Activated CD8-positive, alpha-beta memory T cell treated with anti-CD3 and anti-CD28 coated beads, Interleukin-2, amount 50 U/mL, for 24 hours (primary cell): ENCODE measurements around the gene FAM186B.
A peak's percentile ranks its signal among the peaks of the same experiment; 100 is the strongest.

Experiments used
- DNase-seq: peaks from one replicate; pipeline ENCODE4 v3.0.0-alpha.2; 2020; ENCODE audit errors: extremely low read depth

The FAM186B gene

DNA sequence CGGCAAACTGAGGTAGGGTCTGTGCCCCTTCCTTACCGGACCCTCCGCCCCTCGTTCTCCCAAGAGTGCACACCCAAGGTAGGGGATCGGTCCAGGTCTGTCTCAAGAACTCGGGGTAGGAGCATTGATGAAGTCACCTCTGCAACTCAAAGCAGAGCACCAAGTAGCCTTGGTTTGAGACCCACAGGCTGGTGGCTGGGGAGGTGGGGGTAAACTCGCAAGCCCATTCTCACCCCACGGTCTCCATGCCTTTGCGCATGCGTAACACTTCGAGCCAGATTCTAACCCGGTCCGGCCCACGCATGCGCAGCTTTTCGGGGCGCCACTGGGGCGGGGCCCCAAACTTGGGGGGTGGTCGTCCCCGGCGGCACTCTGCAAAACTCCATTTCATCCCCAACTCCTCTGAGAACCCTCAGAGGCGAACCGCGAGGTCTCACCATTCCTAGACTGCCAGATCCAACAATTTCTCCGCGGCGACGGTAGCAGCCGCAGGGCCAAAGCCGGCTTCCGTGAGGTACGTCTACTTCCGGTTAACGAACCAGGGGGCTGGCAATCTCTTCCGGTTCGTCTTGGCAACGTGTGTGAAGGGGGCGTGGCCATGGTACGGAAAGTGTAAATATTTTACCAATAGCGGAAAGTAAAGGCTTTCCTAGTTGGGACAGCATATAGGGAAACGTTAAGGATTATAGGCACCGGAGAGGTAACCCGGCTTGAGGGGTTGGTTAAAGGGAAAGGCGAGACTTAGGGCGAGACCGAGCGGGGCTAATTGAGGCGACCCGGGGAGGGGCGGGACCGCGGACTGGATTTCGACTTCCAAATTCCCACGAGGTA lies 37.6 kb downstream of the FAM186B start, which contains the start of gene MCRS1:
MCRS1 (minus strand) TSS at position 532 of the 831 bp plus-strand sequence. CDS start 1,411 bp downstream, outside the sequence.
- DNase-seq = peak; percentile 77

DNA sequence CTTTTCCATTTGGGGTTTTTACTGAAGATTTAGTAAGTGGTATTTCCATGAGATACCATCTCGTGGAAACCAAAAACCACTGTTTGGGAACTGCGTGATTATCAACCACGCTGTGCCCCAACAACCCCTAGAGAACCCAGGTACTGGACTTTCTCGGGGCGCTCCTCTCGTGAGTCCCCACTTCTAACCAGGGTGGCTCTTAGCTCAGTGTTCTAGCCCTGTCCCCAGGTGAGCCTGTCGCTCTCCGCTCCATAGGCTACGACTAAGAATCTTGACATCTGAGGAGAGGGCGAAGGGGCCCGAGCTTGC lies 38.2 kb downstream of the FAM186B start:
- DNase-seq = no peak

DNA sequence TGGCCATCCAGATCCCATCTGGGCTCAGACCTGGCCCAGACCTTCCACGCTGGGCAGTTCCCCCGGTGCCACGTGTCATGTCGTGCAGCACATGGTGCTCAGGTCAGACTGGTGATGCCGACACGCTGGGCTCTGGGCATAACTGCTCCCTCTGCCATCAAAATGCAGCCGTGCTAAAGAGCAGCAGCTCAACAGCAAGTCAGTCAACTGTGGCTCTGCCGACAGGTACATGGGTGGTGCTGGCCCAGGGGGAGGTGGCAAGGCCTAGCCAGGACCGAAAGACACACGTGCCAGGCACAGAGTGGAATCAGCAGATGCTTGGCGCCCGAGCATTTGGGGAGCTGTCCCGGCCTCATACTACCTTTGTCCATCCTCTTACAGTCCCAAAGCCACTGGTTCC lies 39.1 kb downstream of the FAM186B start:
- no peak for DNase-seq

DNA sequence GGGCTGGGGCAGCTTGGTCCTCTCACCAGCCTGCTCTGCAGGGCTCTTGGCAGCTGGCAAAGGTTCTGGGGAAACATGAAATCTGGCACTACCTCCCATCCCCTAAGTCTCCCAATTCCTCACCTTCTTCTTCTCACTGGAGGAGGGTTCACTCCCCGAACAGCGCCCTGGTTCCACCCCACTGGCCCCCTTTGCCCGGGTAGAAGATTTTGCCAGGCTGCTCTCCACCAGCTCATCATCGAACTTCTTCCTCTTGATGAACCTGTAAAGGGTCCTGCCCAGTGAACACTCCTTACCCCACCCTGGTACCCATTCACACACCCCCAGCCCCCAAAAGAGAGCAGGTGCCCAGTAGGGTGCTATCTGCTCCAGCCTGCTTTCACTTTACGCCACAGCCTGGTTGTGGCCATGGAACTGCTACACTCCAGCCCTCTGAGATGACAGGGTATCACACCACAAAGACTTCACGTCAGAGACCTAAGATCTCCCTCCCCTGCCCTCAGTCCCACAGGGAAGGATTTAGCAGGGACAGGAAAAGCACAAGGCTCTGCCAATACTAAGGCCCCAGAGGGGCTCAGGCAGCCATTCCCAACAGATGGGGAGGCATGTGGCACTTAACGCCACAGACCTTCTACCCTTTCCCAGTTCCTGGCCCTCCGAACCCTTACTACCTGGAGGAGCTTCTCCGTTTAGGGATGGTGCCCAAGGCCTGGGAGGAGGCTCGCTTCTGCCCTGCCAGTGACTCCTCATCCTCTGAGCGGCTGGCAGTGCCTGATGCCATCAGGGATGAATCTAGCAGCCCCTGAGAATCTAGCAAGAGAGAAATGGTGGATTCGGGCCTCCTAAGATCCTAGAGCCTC lies 39.8 kb downstream of the FAM186B start:
- no peak for DNase-seq

DNA sequence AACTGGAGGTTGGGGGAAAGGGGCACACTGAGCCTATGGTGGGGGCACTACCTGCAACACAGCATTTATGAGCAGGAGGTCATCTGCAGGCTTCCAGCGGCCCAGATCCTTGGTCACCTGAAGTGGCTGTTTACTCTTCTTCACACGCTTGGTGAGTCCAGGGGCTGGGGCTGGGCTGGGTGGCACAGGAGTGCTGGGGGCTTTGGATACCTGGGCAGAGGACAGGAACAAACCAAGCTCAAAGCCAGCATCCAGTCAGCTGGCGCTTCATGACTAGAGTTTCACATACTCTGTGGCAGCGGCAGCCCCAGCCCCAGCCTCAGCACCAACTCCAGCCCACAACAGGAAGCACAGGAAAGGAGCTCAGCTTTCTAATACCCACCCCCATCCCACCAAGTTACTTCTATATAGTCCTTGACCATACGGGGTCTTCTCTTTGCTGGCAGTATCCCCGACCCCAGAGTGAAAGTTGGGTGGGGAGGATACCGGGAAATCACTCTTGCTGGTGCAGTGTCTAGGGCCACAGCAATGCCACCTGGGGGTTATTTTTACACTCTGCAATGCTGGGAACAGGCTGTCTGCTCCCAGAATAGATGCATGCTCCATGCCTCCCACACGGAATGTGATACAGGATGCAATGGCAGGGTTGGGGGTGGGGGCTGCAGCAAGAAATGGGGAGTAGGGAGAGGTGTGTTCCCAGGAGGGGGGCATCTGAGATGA lies 40.6 kb downstream of the FAM186B start:
- DNase-seq = no peak

DNA sequence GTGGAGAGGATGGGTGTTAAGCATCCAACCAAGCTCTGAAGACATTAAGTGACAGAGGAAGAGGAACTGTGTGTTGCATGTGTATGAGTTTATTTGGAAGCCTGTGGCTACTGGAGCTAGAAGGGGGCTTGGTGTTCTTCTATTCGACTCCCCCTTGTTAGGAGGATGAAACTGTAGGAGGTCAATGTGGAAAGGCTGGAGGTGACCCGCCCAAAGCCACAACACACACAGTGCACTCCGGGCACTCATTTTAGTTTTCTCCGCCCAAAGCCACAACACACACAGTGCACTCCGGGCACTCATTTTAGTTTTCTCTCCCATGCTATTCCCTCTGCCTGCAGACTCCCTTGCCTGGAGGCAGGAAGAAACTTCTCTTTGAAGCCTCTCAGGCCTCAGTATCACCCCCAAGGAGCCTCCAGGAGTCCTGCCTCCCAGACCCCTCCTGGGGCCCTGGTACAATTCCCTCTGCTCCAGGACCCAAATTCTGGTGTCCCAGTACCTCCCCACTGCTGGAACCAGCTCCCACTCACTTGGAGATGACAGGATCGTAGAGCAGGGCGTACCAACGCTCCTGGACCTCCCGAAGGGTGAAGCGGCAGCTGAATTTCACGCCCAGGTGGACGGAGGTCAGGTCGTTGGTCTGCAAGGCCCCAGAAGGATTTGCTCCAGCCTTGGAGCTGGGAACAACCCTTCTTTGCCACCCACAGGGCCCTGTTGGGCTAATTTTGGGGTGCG lies 41.3 kb downstream of the FAM186B start:
- no peak for DNase-seq

DNA sequence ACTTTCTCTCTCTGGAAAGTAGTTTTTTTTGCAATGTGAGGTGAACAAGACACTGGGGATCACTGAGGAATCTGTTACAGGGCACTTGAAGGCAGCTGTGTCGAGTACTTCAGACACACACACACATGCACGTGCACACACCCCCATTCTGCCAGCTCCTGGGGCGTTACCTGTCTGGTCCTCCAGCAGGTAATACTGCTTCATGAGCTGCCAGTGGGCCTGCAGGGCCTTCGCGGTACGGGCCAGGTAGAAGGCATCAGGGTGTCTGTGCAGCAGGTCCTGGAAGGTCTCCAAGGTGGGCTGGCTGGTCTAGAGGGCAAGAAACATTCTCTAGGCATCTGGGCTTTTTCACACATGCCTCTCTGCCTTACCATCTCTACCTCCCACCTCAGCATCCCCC lies 42.6 kb downstream of the FAM186B start:
- no peak for DNase-seq

DNA sequence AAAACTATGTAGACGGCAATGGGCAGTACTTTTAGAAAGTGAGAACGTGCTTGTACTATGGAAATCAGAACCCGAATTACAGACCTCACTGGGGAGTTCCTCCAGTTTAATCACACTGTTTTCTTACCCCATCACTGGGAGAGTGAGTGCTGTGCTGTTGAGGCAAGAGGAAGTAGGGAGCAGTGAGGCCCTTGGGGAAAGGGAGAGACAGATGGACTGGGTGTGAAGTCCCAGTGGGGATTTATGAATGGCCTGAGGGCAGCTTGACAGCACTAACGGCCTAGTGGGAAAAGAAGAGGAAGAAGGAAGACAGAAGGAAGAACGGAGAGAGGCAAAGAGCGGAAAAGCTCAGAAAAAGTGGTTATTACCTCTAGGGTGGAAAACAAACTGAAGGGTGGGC lies 43.2 kb downstream of the FAM186B start:
- DNase-seq = no peak

DNA sequence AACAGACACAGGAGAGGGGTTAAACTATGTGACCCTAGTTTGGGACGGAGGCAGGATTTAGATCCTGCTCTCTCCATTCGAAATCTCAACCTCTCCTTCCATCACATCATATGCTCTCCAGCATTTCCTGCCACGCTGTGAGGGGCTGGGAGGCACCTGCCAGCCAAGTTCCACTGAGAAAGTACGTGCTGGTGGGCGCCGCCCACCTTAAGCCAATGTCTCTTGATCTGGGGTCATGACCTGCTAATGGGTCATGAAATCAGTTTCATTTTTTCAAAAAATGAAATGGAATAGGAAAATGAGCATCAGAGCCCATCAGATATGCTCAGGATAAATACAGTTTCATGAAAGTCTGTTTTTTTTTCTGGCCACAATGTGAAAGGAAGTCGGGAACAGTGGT lies 44.7 kb downstream of the FAM186B start:
- no peak for DNase-seq

DNA sequence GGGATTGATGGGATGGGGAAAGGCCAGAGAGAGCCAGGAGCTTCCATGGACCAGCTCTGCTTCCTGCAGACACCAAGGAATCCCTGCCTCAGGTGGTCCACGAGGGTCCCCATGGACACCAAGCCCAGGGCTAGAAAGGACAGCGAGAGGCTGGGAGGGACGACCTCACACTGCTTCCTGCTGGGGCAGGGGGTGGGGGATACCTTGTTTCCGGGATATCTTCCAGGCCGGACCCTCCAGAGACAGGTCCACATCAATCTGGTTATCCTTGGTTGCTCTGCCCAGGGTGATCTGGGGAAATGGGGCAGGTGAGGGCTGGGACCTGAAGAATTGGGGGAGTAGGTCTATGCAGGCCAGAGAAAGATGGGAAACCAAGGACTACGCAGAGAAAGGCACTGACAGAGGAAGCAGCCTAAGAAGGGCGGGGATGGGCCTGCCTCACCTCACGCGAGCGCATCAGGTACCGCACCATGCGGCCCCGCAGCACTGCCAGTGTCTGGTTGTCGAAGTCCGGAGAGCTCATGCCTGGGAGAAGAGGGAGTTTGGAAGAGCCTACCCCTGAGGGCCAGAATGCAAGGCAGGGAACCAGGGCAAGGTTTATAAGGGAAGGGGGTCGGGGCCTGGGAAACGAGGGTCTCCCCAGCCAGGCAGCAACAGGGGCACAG lies 46.3 kb downstream of the FAM186B start:
- no peak for DNase-seq

DNA sequence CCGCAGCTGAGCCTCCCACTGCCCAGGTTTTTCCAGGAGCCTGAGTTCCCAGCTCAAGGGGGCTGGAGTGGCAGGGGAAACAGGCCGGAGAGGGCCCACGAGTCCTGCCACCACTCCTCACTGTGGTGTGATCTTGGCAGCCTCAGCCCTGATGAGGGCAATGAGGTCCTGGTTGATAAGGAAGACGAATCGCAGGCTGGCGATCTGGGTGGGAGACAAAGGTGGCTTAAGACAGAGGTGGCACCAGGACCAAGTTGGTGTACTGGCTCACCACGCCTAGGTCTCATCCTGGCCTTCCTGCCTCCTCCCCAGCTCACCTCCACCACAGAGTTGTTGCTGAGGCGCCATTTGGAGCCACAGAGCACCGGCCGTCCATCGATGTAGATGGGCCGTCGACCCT lies 46.9 kb downstream of the FAM186B start:
- DNase-seq = no peak

DNA sequence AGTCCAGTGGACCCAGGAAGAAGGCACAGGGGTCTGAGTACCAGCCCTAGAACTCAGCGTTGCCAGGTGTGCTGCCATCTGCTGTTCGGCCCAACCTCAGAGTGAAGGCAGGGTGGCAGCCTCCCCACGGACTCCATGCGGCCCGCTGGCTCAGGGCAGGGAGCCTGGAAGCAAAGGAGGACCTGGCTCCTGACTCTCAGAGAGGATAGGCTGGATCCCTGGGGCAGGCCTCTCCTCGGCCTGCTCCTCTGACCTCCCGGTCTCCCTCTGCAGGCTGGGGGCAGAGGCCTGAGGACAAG lies 47.6 kb downstream of the FAM186B start:
- no peak for DNase-seq

DNA sequence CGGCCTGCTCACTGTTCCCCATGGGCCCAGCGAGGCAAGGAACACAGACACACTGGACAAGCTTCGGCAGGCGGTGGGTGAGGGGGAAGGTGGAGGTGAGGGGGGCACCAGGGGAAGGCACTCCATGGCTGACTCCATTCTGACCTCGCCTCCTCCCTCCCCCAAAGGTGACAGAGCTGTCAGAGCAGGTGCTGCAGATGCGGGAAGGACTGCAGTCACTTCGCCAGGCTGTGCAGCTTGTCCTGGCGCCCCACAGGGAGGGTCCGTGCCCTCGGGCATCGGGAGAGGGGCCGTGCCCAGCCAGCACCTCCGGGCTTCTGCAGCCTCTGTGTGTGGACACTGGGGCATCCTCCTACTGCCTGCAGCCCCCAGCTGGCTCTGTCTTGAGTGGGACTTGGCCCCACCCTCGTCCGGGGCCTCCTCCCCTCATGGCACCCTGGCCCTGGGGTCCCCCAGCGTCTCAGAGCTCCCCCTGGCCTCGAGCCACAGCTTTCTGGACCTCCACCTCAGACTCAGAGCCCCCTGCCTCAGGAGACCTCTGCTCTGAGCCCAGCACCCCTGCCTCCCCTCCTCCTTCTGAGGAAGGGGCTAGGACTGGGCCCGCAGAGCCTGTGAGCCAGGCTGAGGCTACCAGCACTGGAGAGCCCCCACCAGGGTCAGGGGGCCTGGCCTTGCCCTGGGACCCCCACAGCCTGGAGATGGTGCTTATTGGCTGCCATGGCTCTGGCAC lies 48.1 kb downstream of the FAM186B start:
- no peak for DNase-seq

DNA sequence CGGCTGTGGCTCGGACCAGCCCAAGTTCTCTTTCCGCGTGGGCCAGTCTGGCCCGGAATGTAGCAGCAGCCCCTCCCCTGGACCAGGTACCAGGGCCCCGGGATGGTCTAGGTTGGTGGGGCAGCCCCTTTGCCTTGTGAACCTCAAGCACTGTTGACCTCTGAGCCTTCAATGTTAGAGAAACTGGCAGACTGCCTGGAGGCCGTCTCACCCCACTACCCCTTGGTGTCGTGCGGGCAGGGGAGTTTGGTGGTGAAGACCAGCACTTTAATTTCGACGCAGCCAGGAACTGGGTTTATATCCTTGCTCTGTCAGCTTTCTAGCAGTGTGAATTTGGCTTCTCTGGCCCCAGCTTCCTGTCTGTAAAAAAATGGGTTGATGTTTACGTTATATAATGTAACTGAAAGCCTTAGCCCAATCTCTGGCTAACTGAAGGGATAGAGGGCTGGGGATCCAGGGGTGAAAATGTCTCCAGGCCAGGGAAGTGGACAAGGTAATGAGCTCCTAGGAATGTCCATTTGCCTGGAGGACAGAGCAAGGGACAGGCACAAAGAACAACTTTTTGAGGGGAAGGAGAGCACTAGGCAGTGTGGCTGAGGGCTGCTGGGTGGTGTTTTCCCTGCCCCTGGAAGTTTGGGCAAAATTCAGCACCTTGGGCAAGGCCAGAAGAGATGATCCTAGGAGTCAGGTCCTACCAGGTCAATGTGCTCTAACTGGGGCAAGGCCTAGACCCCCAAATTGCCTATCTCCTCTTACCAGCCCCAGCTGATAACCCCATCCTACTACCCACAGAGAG lies 48.9 kb downstream of the FAM186B start:
- no peak for DNase-seq

DNA sequence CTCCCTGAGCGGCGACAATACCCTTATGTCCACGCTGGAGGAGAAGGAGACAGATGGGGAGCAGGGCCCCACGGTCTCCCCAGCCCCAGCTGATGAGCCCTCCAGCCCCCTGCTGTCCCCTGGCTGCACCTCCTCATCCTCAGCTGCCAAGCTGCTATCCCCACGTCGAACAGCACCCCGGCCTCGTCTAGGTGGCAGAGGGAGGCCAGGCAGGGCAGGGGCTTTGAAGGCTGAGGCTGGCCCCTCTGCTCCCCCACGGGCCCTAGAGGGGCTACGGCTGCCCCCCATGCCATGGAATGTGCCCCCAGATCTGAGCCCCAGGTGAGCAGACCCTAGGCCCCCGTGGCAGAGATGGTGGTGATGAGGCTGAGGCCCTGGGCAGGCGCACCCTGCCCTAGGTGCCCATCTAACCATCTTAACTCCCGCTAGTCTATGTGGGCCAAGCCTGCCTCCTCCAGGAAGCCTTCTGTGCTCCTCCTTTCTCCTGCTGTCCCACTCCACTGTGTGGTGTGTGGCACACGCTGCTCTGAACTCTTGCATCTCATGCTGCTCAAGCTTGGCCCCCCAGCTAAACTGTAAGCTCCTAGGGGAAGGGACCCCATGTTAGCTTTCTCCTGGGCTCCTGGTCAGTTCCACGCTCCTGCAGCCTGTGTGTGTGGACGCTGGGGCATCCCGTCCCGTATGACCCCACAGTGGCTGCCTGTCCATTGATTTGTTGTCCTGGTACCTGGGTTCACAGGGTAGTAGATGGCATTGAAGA lies 49.6 kb downstream of the FAM186B start:
- DNase-seq = no peak

DNA sequence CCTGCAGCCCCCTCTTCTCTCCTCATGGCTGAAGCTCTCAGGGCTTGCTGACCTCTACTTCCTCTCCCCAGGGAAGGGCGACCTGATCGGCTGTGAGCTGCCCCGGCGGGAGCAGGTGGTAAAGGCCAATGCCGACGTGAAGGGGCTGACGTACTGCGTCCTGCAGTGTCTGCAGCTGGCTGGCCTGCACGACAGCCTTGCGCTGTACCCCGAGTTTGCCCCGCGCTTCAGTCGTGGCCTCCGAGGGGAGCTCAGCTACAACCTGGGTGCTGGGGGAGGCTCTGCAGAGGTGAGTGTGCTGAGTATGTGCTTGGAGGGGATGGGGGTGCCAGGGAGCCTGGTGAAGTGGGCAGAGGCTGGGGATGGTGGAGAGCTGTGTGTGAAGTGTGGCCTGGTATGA lies 51.2 kb downstream of the FAM186B start:
- no peak for DNase-seq

DNA sequence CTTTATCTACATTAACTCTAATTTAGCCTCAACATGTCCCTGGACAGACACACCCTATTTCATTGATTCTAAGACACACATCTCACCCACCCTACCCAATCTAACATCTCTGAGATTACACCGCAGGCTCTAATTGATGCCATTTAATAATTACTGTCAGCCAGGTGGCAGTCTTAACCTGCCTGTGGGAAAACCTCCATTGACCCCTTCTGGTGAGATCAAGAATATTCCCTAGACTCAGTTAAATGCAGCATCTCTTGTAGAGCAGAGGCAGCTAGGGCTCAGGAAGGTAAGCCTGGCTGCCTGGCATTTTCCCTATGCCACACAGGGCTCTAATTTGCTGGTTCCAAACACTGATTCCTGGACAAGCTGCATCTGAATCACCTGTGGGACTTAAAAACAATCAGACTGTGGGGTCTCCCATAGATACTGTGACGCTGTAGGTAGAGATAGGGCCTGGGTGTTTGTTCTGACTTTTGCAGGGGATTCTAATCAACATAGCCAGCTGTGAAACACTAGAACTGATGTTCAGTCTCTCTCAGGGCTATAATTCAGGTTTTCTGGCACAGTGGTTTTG lies 51.8 kb downstream of the FAM186B start:
- no peak for DNase-seq

DNA sequence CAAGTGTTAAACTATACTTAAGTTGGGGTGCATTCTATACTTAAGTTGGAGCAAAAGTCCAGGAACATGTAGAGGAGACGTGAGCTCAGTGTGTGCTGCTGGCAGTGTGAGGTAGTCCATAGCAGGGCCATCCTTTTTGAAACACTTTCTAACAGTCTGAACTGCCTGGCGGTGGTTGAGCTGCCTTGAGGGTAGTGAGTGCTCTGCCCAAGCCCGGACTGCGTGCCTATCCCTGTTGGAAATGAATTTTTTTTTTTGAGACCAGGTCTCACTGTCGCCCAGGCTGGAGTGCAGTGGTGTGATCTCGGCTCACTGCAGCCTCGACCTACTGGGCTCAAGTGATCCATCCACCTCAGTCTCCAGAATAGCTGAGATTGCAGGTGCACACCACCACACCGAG lies 52.5 kb downstream of the FAM186B start:
- DNase-seq = no peak

DNA sequence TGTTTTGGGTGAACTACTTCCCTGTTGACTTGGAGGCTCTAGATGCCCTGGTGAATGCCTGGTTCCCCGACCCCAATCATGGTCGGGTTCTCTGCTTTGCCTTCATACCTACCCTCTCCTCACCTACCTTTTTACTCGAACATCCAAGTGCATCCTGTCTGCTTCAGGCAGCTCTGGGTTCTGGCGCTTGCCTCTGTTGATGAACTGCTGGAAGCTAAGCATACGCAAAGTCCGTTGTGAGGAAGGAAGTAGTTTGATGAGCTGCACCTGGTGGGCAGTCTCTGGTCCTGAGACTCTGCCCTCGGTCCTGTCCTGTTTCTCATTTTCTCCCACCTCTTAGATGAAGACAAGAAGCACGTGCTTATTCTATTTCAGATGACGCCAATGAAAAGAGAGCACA lies 53.0 kb downstream of the FAM186B start:
- no peak for DNase-seq
